ENCODE data around the gene ESPNL.

Gene ESPNL

DNA sequence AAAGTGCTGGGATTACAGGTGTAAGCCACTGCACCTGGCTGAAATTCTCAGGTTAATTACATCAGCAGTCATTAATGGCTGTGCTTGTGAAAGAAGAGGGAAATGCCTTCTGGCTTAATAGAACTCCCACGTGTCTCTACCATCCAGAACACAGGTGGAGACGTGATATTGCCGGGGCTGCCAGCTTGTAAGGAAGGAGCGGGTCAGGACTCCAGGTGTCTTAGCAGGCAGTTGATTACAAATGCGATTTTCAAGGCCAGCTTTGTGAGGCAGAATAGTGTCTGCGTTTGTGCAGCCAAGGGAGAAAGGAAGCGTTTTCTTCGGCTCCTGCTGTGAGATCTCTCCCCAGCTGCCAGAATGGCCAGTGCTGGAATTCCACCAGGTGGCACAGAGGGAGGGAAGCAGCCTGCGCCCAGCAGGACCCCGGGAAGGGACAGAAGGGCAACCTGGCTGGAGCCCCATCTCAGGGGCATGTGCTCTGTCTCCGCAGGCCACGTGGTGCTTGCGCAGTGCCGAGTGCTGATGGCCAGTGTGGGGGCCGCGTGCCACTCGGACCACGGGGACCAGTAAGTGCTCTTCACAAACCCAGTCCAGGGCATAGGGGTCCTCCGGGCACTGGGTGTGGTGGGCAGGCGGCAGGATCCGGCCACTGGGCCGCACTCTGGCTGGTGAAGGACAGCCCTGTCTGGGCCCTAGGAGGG lies 3.7 kb upstream of the ESPNL start:
- no peak for DNase-seq (ENCODE audit: low read depth in 1 of 2, low spot score in 1 of 2)
- in situ Hi-C loops (cut with HindIII; ENCODE audit: low pct_unique_long_range_greater_than_20kb, low sequenced_read_pairs): no loop called here
- TF ChIP-seq JUND (IDR thresholded peaks at IDR 0.05; ENCODE audit: low read depth): no peak

DNA sequence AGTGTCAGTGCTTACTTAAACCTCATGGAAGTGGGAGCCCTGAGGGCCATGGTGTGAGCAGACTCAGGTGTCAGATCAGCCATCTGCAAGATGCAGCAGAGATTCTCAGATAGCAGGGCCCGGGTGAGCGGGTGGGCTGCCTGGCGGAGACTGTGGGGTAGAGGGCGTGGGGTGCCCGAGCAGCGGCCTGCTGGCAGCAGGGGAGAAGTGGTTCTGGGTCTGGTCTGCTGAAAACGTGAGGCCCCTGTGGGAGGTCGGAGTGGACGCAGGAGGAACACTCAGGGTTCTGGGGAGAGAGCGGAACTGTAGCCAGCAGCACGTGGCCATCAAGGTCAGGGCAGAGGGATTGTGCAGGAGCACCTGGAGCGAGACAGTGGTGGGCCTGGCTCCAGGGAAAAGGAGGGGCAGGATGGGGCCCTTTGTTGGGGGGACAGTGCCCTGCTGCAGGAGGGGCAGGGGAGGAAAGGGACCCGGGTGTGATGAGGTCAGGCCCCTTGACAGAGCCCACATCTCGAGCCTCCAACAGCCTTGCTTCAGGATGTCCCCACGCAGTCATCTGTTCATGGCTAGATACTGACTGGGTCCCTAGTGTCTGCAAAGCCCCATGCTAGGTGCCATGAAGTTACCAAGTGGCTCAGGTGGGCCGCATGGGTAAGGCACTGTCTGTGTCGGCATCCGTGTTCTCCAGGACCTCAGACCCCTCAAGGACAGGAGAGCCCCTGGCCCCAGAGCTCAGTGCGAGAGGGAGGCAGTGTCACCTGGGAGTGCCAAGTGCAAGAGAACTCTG lies 2.7 kb upstream of the ESPNL start:
- no peak for DNase-seq (ENCODE audit: low read depth in 1 of 2, low spot score in 1 of 2)
- TF ChIP-seq JUND (IDR thresholded peaks at IDR 0.05; ENCODE audit: low read depth): no peak
- in situ Hi-C loops (cut with HindIII; ENCODE audit: low pct_unique_long_range_greater_than_20kb, low sequenced_read_pairs): no loop called here

DNA sequence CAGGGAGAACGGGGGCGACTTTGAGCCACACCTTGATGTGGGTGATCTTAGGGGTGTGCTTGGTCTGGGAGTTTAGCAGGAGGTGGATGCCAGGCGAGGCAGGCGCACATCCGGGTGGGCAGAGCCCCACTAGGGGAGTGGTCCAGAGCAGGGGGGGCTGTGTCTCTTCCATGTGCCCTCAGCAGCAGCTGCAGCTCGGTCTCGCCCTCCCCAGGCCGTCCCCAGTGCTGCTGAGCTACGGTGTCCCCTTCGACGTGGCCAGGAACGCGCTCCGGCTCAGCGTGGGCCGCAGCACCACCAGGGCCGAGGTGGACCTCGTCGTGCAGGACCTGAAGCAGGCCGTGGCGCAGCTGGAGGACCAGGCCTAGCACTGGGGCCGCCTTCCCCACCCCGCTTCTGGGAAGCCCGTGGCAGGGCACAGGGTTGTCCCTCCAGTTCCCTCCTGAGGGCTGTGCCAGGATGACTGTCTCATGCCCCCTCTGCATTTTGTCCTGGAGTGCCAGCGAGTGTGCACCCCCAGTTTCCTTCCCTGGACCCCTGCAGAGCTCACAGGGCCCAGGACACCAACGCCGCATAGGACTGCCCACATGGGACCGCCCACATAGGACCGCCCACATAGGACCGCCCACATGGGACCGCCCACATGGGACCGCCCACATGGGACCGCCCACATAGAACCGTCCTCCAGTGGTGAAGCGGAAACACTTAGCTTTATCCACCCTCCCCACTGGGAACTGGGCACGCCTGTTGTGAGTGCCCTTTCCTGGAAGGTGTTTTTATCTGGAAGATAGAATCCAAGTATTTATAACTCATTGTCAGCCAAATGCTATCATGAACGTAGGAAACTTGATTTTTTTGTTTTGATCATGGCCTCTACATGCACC lies 1.9 kb upstream of the ESPNL start:
- in situ Hi-C loops (cut with HindIII; ENCODE audit: low pct_unique_long_range_greater_than_20kb, low sequenced_read_pairs): no loop called here
- DNase-seq (ENCODE audit: low read depth in 1 of 2, low spot score in 1 of 2): peak; percentile 92 to 97

DNA sequence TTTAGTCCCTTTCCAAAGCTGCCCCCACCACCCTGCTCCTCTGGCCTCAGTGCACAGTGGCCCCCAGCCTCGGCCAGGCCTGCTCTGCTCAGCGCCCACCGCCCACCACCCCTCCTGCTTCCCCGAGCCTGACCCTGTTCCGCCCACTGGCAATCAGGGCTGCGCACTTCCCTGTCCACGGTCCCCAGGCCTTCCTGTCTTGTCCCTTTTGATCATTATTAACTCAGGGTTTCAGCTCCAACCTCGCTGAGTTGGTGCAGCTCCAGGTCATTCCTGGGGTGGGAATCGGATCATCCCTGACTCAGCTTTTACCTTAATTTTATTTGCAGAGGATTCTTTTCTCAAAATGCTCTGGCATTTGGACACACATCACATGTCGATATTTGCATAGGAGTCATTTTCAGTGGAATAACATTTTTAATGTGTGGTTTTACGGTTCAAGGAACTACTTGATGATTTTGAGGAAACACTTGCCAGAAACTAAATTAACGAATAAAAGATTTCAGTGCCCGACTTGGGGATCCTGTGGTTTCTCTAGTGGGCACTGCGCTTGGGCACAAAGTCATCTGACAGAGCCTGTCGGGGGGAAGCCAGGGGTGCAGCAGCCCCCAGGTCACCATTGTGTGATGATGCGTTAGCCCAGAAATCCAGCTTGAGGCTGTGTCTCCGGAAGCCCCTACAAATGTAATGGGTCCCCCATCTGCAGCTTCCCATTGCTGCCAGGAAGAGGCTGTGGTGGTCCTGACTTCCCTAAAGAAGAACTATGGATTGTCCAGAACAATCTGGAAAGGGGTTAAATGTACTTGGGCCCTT lies 1.0 kb upstream of the ESPNL start:
- no peak for TF ChIP-seq JUND (IDR thresholded peaks at IDR 0.05; ENCODE audit: low read depth)
- in situ Hi-C loops (cut with HindIII; ENCODE audit: low pct_unique_long_range_greater_than_20kb, low sequenced_read_pairs): no loop called here
- no peak for DNase-seq (ENCODE audit: low read depth in 1 of 2, low spot score in 1 of 2)

More for the DNA sequence above, 1.9 kb upstream of the ESPNL start:
- no peak for TF ChIP-seq JUND (IDR thresholded peaks at IDR 0.05; ENCODE audit: low read depth)

DNA sequence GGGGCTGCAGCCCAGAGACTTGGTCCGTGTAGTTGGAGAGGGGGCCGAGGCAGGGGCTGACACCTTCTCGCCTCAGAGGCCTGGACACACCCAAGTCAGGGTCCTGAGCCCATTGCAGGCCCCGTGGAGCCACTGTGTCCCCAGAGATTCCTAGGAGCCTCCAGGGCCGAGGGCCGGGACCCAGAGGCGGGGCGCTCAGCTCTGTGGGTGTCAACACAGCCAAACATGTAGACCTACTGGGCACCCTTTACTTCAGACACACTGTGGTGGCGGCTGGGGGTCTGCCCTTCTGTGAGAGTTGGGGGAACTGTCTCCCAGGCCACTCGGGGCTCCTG lies 459 bp upstream of the ESPNL start:
- in situ Hi-C loops (cut with HindIII; ENCODE audit: low pct_unique_long_range_greater_than_20kb, low sequenced_read_pairs): no loop called here

DNA sequence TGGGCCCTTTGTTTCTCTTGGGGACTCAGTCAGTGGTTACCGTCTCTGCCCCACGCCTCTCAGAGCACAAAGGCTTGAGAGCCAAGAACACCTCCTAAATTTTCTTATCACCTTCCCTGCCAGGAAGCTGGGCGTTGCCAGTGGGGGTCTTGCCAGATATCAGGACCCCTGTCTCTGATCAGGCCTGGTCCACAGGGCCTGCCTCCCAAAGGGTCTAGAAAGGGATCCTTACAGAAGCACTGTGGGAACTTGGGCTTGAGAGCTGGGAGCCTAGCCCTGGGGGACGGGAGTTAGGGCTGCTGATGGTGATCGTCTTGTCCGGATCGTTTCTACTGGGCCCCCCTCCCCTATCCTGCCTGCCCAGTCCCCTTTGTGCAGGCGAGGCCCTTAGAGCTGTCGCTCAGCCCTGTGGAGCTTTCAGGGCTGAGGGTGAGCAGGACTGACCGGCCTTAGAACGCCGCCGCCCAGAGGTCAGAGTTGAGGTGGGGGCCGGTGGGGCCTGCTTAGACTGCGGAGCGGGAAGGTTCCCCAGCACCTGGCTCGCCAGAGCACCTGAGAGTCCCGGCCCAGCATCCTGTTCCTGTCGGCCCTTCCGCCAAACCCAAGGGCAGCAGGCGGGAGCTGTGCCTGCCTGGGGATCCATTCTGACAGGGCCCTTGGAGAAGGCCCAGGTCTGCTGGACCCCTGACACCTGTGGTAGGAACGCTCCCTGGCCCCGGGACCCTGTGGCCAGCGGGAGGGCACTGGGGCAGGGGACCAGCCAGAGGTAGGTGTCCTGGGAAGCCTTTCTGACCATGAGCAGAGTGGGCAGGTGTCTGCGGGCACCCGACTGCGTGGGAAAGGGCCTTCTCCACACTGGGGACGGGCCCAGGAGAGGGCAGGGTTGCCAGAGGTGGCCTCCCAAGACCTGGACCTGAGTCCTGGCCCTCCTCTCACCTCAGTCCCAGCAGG lies 956 bp downstream of the ESPNL start:
- TF ChIP-seq JUND (IDR thresholded peaks at IDR 0.05; ENCODE audit: low read depth): no peak
- no peak for DNase-seq (ENCODE audit: low read depth in 1 of 2, low spot score in 1 of 2)
- in situ Hi-C loops (cut with HindIII; ENCODE audit: low pct_unique_long_range_greater_than_20kb, low sequenced_read_pairs): no loop called here

More for the DNA sequence above, 459 bp upstream of the ESPNL start:
- no peak for DNase-seq (ENCODE audit: low read depth in 1 of 2, low spot score in 1 of 2)
- TF ChIP-seq JUND (IDR thresholded peaks at IDR 0.05; ENCODE audit: low read depth): no peak

DNA sequence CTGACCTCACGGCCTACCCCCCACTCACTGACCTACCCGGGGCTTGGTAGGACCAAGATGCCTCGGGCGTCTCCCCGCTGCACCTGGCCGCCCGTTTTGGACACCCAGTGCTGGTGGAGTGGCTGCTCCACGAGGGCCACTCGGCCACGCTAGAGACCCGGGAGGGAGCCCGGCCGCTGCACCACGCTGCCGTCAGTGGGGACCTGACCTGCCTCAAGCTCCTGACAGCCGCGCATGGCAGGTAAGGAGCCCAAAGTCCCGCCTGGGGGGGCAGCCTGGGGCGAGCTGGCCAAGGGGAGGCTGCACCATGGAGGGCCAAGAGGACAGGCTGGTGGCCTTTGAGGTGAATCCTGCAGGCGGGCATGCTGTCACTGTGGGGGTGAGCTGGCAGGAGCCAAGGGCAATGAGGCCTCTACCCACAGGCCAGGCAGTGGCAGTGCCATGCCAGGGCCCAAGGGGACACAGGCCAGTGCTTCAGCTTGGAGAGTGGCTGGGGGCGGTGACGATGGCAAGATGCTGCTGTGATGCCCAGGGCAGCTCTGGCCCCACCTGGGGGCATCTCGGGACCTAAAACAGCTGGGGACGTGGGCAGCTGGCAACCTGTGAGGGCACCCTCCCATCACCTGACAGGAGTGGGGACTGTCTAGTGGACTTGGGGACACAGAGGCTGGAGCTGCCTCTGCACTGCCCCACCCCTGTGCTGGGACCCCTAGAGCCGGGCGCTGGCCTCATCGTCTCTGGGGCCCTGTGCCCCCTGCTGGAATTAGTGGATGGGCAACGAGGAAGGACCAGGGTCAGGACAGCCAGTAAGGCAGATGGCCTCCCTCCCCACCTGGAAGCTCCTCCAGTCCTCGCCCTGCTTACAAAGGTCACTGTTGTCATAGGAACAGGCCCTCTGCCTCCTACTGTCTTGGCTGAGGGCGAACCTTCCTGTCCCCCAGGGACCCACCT lies 2.0 kb downstream of the ESPNL start:
- in situ Hi-C loops (cut with HindIII; ENCODE audit: low pct_unique_long_range_greater_than_20kb, low sequenced_read_pairs): no loop called here
- no peak for TF ChIP-seq JUND (IDR thresholded peaks at IDR 0.05; ENCODE audit: low read depth)
- DNase-seq (ENCODE audit: low read depth in 1 of 2, low spot score in 1 of 2): no peak

DNA sequence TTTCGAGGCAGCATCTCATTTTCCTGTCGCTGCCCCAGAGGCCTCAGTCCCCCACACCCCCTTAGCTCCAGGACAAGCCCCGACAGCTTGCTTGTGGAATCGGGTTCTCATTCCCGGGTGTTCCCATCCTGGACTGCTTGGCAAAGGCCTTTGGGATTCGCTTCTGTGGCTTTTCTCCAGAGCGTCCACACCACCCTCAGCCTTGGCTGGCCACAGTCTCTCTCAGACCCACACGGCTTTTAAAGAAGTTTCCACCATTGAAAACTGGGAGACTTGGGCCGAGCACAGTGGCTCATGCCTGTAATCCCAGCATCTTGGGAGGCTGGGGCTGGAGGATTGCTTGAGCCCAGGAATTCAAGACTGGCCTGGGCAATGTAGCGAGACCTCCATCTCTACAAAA lies 2.7 kb downstream of the ESPNL start:
- in situ Hi-C loops (cut with HindIII; ENCODE audit: low pct_unique_long_range_greater_than_20kb, low sequenced_read_pairs): no loop called here
- no peak for DNase-seq (ENCODE audit: low read depth in 1 of 2, low spot score in 1 of 2)
- no peak for TF ChIP-seq JUND (IDR thresholded peaks at IDR 0.05; ENCODE audit: low read depth)

DNA sequence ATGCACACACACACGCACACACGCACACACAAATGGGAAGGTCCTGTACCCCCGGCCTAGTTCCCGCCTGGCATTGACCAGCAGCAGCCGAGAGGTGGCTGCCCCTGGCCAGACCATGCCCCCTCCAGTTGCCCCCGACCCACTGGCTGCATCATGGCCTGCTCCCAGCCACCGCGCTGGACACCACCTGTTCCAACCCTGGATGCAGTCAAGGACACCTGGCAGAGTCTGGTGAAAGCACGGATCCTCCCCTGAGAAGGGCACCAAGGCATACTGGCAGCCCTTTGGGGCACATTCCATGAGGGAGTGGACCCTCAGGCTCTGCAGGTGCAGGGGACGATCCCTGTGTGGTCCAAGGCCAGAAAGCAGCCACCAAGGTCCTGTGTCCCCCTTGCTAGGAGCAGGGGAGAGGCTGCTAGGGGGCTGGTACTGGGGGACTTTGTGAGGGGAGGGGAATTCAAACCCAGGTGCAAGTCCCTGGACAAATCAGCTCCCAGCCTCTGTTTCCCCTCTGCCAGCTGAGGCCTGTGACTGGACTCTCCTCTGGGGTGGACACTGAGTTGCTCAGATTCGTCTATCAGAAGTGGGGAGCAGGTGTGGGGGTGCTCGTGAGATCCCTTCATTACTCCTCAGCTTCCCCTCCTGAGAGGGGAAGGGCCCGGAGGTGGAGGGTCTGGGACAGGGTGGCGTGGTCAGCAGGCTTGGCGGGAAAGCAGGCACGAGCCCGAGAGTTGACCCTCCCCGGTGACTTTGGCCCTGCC lies 3.5 kb downstream of the ESPNL start:
- no peak for DNase-seq (ENCODE audit: low read depth in 1 of 2, low spot score in 1 of 2)
- no peak for TF ChIP-seq JUND (IDR thresholded peaks at IDR 0.05; ENCODE audit: low read depth)
- in situ Hi-C loops (cut with HindIII; ENCODE audit: low pct_unique_long_range_greater_than_20kb, low sequenced_read_pairs): no loop called here
